Measurements from ENCODE around the gene GGA3. TPM values are rescaled to one million over a fixed set of nuclear protein-coding genes. Genes with fewer than 3 reads are reported as not detected.

The GGA3 gene
- total RNA-seq, result 100 to 1,000 TPM in 2 of 5 experiments, 10 to 100 TPM in 3; 79.6 to 128 (median 87.4) TPM
- polyA plus RNA-seq, result 10 to 100 TPM; 13.2 to 27.4 TPM
- total RNA-seq, result 88.7 reads per million, percentile 82 among the genes with 10 or more reads in this experiment

GRCh38 chr17:75261336-75262111 is at the start of gene GGA3, which contains the start of gene MRPS7:
GGA3 (minus strand) TSS chr17:75261606; CDS start chr17:75261587, 19 bp downstream.
MRPS7 (plus strand) TSS chr17:75261879; CDS start chr17:75261901, 22 bp downstream.
- no peaks in the 10 kb centered on the region for H3K27me3 ChIP-seq (ENCODE audit: control insufficient read depth in 2 of 2, insufficient read depth in 2 of 2, low read length in 2 of 2)
- H3K9me3 Mint-ChIP-seq, result peaks cover 0 to 1% (median 0%) of the 10 kb centered on the region in 11 donors
- H3K27ac ChIP-seq (ENCODE audit: low read depth, low read length), result peak within 1 kb of the TSS; percentile 99
- H3K4me3 Mint-ChIP-seq, result peak within 1 kb of the TSS; percentile 94 to 100 (median 97)
- H3K27ac Mint-ChIP-seq, result peak within 1 kb of the TSS; percentile 100
- no peaks in the 10 kb centered on the region for H3K9me3 ChIP-seq (ENCODE audit: control insufficient read depth in 2 of 3, low read length in 3 of 3)
- no peaks in the 10 kb centered on the region for H3K27me3 Mint-ChIP-seq
- peaks cover 23% of the 10 kb centered on the region in 2 donors for H3K4me1 ChIP-seq (ENCODE audit: control insufficient read depth in 2 of 2, insufficient read depth in 2 of 2, low read length in 2 of 2)
- POLR2A ChIA-PET, result interaction anchor here (0.8 to 6.0 kb wide), 27 partner anchors 11 to 522 kb away, joined by 3 to 132 read pairs (median 5); partner anchors contain the start of genes FDXR, GRB2, MIF4GD and MRPL58
- intact Hi-C loops (cut with micrococcal nuclease), result loop anchor here (1.0 to 10.0 kb wide), 20 partner anchors 10 to 1465 kb away; partner anchors contain the start of genes GRB2 (in 2 of the 2), MIF4GD (in 2 of the 2), NUP85 (in 2 of the 2) and SLC25A19 (in 2 of the 2)
- ATAC-seq (peak; percentile 97), DNase-seq (peak; percentile 94 to 98 (median 96))
- peaks cover 0 to 16% (median 4%) of the 10 kb centered on the region in 5 donors for H3K36me3 Mint-ChIP-seq
- CTCF ChIA-PET, result interaction anchor here (0.5 to 3.7 kb wide), 13 partner anchors 9 to 197 kb away, joined by 3 to 26 read pairs (median 3); partner anchors contain the start of genes GRB2, MIF4GD, SLC25A19 and SUMO2
- peaks cover 40 to 65% (median 62%) of the 10 kb centered on the region in 7 donors for H3K4me1 Mint-ChIP-seq
- peaks cover 0 to 41% (median 9%) of the 10 kb centered on the region in 3 experiments for H3K36me3 ChIP-seq (ENCODE audit: control insufficient read depth in 2 of 3, insufficient read depth in 3 of 3, low read length in 3 of 3)
- H3K4me3 ChIP-seq (ENCODE audit: low read length), result peak within 1 kb of the TSS; percentile 98

GRCh38 chr17:75308732-75309629 is 47.6 kb upstream of the GGA3 start:
- peaks cover 0 to 2% (median 0%) of the 10 kb centered on the region in 5 donors for H3K36me3 Mint-ChIP-seq
- H3K4me1 Mint-ChIP-seq, result peaks cover 4 to 20% (median 8%) of the 10 kb centered on the region in 7 donors
- no peaks in the 10 kb centered on the region for H3K9me3 ChIP-seq (ENCODE audit: control insufficient read depth in 2 of 3, low read length in 3 of 3)
- H3K4me3 Mint-ChIP-seq, result no peak overlapping the region
- ATAC-seq (peak; percentile 46), DNase-seq (no peak)
- no peak overlapping the region for H3K4me3 ChIP-seq (ENCODE audit: low read length)
- H3K9me3 Mint-ChIP-seq, result no peaks in the 10 kb centered on the region
- ChIA-PET CTCF (interaction anchor here (1.9 kb wide), 1 partner anchor 13 kb away, joined by 6 read pairs; no protein-coding TSS in a partner anchor), POLR2A (no interaction called here)
- H3K27ac ChIP-seq (ENCODE audit: low read depth, low read length), result no peak overlapping the region
- intact Hi-C loops (cut with micrococcal nuclease), result no loop called here
- no peaks in the 10 kb centered on the region for H3K27me3 ChIP-seq (ENCODE audit: control insufficient read depth in 2 of 2, insufficient read depth in 2 of 2, low read length in 2 of 2)
- no peaks in the 10 kb centered on the region for H3K36me3 ChIP-seq (ENCODE audit: control insufficient read depth in 2 of 3, insufficient read depth in 3 of 3, low read length in 3 of 3)
- H3K27ac Mint-ChIP-seq, result peak overlapping the region in 1 of 9 donors; percentile 52
- peaks cover 0 to 13% of the 10 kb centered on the region in 2 donors for H3K4me1 ChIP-seq (ENCODE audit: control insufficient read depth in 2 of 2, insufficient read depth in 2 of 2, low read length in 2 of 2)
- no peaks in the 10 kb centered on the region for H3K27me3 Mint-ChIP-seq

GRCh38 chr17:75307957-75308731 is 46.7 kb upstream of the GGA3 start:
- H3K27ac ChIP-seq (ENCODE audit: low read depth, low read length), result no peak overlapping the region
- ATAC-seq, result no peak
- H3K36me3 ChIP-seq (ENCODE audit: control insufficient read depth in 2 of 3, insufficient read depth in 3 of 3, low read length in 3 of 3), result no peaks in the 10 kb centered on the region
- peaks cover 0 to 13% of the 10 kb centered on the region in 2 donors for H3K4me1 ChIP-seq (ENCODE audit: control insufficient read depth in 2 of 2, insufficient read depth in 2 of 2, low read length in 2 of 2)
- Mint-ChIP-seq H3K36me3 (no peaks in the 10 kb centered on the region), H3K27ac (peak overlapping the region in 1 of 9 donors; percentile 82), H3K9me3 (no peaks in the 10 kb centered on the region), H3K4me1 (peaks cover 4 to 14% (median 8%) of the 10 kb centered on the region in 7 donors), H3K27me3 (no peaks in the 10 kb centered on the region), H3K4me3 (peak overlapping the region in 1 of 10 donors; percentile 37)
- no peak overlapping the region for H3K4me3 ChIP-seq (ENCODE audit: low read length)
- DNase-seq, result no peak
- ChIA-PET POLR2A (no interaction called here), CTCF (interaction anchor here (0.8 to 1.9 kb wide), 3 partner anchors 14 to 106 kb away, joined by 3 to 6 read pairs (median 4); no protein-coding TSS in a partner anchor)
- no peaks in the 10 kb centered on the region for H3K9me3 ChIP-seq (ENCODE audit: control insufficient read depth in 2 of 3, low read length in 3 of 3)
- no peaks in the 10 kb centered on the region for H3K27me3 ChIP-seq (ENCODE audit: control insufficient read depth in 2 of 2, insufficient read depth in 2 of 2, low read length in 2 of 2)
- intact Hi-C loops (cut with micrococcal nuclease), result no loop called here

GRCh38 chr17:75301502-75302206 is 40.2 kb upstream of the GGA3 start:
- Mint-ChIP-seq H3K36me3 (peaks cover 0 to 4% (median 0%) of the 10 kb centered on the region in 5 donors), H3K4me1 (peaks cover 0 to 11% (median 0%) of the 10 kb centered on the region in 7 donors), H3K27me3 (no peaks in the 10 kb centered on the region), H3K4me3 (no peak overlapping the region), H3K27ac (no peak overlapping the region), H3K9me3 (no peaks in the 10 kb centered on the region)
- POLR2A ChIA-PET, result interaction anchor here (0.6 kb wide), 1 partner anchor 467 kb away, joined by 3 read pairs; no protein-coding TSS in a partner anchor
- Histone ChIP-seq H3K9me3 (ENCODE audit: control insufficient read depth in 2 of 3, low read length in 3 of 3) (no peaks in the 10 kb centered on the region), H3K27me3 (ENCODE audit: control insufficient read depth in 2 of 2, insufficient read depth in 2 of 2, low read length in 2 of 2) (no peaks in the 10 kb centered on the region), H3K4me3 (ENCODE audit: low read length) (no peak overlapping the region), H3K4me1 (ENCODE audit: control insufficient read depth in 2 of 2, insufficient read depth in 2 of 2, low read length in 2 of 2) (no peaks in the 10 kb centered on the region), H3K36me3 (ENCODE audit: control insufficient read depth in 2 of 3, insufficient read depth in 3 of 3, low read length in 3 of 3) (no peaks in the 10 kb centered on the region), H3K27ac (ENCODE audit: low read depth, low read length) (no peak overlapping the region)
- DNase-seq (no peak), ATAC-seq (peak; percentile 55)
- CTCF ChIA-PET, result interaction anchor here (0.7 to 1.0 kb wide), 2 partner anchors 11 to 184 kb away, joined by 3 read pairs; no protein-coding TSS in a partner anchor
- intact Hi-C loops (cut with micrococcal nuclease), result no loop called here

- no peaks in the 10 kb centered on the region for H3K4me1 ChIP-seq (ENCODE audit: control insufficient read depth in 2 of 2, insufficient read depth in 2 of 2, low read length in 2 of 2)
- Mint-ChIP-seq H3K36me3 (peaks cover 0 to 4% (median 0%) of the 10 kb centered on the region in 5 donors), H3K4me1 (peaks cover 0 to 14% (median 0%) of the 10 kb centered on the region in 7 donors), H3K27ac (no peak overlapping the region), H3K4me3 (no peak overlapping the region), H3K27me3 (no peaks in the 10 kb centered on the region), H3K9me3 (no peaks in the 10 kb centered on the region)
- no peaks in the 10 kb centered on the region for H3K36me3 ChIP-seq (ENCODE audit: control insufficient read depth in 2 of 3, insufficient read depth in 3 of 3, low read length in 3 of 3)
- intact Hi-C loops (cut with micrococcal nuclease), result no loop called here
- POLR2A ChIA-PET, result interaction anchor here (0.6 kb wide), 1 partner anchor 467 kb away, joined by 3 read pairs; no protein-coding TSS in a partner anchor
- DNase-seq (no peak), ATAC-seq (peak; percentile 68)
- H3K27me3 ChIP-seq (ENCODE audit: control insufficient read depth in 2 of 2, insufficient read depth in 2 of 2, low read length in 2 of 2), result no peaks in the 10 kb centered on the region
- no peak overlapping the region for H3K4me3 ChIP-seq (ENCODE audit: low read length)
- CTCF ChIA-PET, result interaction anchor here (0.7 to 1.0 kb wide), 2 partner anchors 11 to 183 kb away, joined by 3 read pairs; no protein-coding TSS in a partner anchor
- H3K27ac ChIP-seq (ENCODE audit: low read depth, low read length), result no peak overlapping the region
- no peaks in the 10 kb centered on the region for H3K9me3 ChIP-seq (ENCODE audit: control insufficient read depth in 2 of 3, low read length in 3 of 3)
Observed at GRCh38 chr17:75301049-75301448, 39.6 kb upstream of the GGA3 start.
